Activated B cell treated with CpG ODN at 0.5 μM for 24 hours (primary cell): ENCODE results near the gene AMIGO2. TPM values are rescaled to one million over a fixed set of nuclear protein-coding genes. Genes with fewer than 3 reads are reported as not detected.
"Not testable (repeated sequence)": the region's sequence is repeated elsewhere in the genome, so short reads cannot be mapped to it uniquely, and the experiment has no call there.

ENCODE experiments used
- ATAC-seq: fragments of 200-7000 bp; cut with Tn5 transposase; one replicate; pipeline ENCODE4 v1.10.0; 2021; ENCODE audit warnings: low read depth, mild to moderate bottlenecking, moderate library complexity
- CTCF ChIA-PET: fragments of 350-600 bp; sonication (Branson Sonifier 250); formaldehyde crosslinking; loops from one replicate; lab custom pipeline; 2021; ENCODE audit warnings: antibody characterized with exemption; lab: Charles Lee
- POLR2A ChIA-PET: fragments of 350-600 bp; sonication (Branson Sonifier 250); formaldehyde crosslinking; loops from one replicate; lab custom pipeline; 2021; ENCODE audit warnings: antibody characterized with exemption; lab: Charles Lee
- DNase-seq: peaks from one replicate; pipeline ENCODE4 v3.0.0; 2022
- H3K27ac Mint-ChIP-seq: one replicate; pipeline ENCODE4 v1.8.0; 2020; ENCODE audit warnings: mixed read lengths
- H3K27me3 Mint-ChIP-seq: one replicate; pipeline ENCODE4 v1.8.0; 2021; ENCODE audit warnings: mixed read lengths
- H3K36me3 Mint-ChIP-seq: one replicate; pipeline ENCODE4 v1.8.0; 2021; ENCODE audit warnings: low read depth, mixed read lengths
- H3K4me1 Mint-ChIP-seq: one replicate; pipeline ENCODE4 v1.8.0; 2021; ENCODE audit warnings: mixed read lengths
- H3K4me3 Mint-ChIP-seq: one replicate; pipeline ENCODE4 v1.8.0; 2020; ENCODE audit warnings: mild to moderate bottlenecking, mixed read lengths
- H3K9me3 Mint-ChIP-seq: one replicate; pipeline ENCODE4 v1.8.0; 2020; ENCODE audit warnings: mixed read lengths
- intact Hi-C: fragments of 100-400 bp; cut with micrococcal nuclease; formaldehyde crosslinking; loops from one replicate; pipeline ENCODE4 v1.15.1; 2024
- total RNA-seq: library from RNA; stranded (reverse); gene quantifications from 2 replicates; pipeline ENCODE4 v1.2.3, GENCODE V29; 2022
- TF ChIP-seq, protein P1 (sequence below): fragments of 200-600 bp; IDR thresholded peaks from one replicate; pipeline ENCODE4 v1.8.0; 2022; ENCODE audit warnings: antibody characterized with exemption, mild to moderate bottlenecking

Gene AMIGO2
- total RNA-seq, 1 donor from 2014 or later: 14.1 TPM

DNA sequence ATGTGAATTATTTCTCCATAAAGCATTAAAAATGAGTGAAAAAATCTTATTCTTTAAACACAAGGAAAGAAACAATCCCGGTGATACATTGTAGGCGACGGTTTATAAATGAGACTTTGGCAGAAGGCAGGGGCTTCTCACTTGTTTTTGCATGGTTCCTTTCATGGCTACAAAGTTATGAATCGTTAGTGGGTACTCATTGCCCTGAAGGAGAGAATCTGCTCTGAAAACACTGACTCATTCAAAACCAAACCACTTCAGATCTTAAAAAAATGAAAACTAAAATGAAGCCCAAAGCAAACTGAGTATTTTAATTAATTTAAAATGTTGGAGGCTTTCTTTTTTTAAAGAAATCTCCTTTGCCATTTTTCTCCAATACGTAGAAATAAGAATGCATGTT is 41.4 kb upstream of the AMIGO2 start:
- TF ChIP-seq, protein P1, sequence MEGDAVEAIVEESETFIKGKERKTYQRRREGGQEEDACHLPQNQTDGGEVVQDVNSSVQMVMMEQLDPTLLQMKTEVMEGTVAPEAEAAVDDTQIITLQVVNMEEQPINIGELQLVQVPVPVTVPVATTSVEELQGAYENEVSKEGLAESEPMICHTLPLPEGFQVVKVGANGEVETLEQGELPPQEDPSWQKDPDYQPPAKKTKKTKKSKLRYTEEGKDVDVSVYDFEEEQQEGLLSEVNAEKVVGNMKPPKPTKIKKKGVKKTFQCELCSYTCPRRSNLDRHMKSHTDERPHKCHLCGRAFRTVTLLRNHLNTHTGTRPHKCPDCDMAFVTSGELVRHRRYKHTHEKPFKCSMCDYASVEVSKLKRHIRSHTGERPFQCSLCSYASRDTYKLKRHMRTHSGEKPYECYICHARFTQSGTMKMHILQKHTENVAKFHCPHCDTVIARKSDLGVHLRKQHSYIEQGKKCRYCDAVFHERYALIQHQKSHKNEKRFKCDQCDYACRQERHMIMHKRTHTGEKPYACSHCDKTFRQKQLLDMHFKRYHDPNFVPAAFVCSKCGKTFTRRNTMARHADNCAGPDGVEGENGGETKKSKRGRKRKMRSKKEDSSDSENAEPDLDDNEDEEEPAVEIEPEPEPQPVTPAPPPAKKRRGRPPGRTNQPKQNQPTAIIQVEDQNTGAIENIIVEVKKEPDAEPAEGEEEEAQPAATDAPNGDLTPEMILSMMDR: no peak
- Mint-ChIP-seq H3K27ac (no peak overlapping the region), H3K27me3 (no peaks in the 10 kb centered on the region), H3K4me3 (no peak overlapping the region), H3K4me1 (no peaks in the 10 kb centered on the region), H3K36me3 (peaks cover 5% of the 10 kb centered on the region), H3K9me3 (no peaks in the 10 kb centered on the region)
- POLR2A ChIA-PET: no interaction called here
- no peak for DNase-seq
- no peak for ATAC-seq
- CTCF ChIA-PET: no interaction called here
- intact Hi-C loops: no loop called here

DNA sequence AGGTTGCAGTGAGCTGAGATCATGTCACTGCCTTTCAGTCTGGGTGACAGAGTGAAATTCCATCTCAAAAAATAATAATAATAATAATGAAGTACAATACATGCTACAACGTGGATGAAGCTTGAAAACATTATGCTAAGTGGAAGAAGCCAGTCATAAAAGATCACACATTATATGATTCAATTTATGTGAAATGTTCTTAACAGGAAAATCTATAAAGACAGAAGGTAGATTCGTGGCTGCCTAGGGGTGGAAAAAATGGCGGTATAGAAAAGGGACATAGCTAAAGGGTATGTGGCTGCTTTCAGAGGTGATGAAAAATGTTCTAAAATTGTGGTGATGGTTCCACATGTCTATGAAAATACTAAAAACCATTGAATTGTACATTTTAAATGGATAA is 41.0 kb upstream of the AMIGO2 start:
- intact Hi-C loops: no loop called here
- ATAC-seq (no peak), DNase-seq (no peak)
- no peak overlapping the region for H3K27ac Mint-ChIP-seq
- no peaks in the 10 kb centered on the region for H3K4me1 Mint-ChIP-seq
- ChIA-PET POLR2A (no interaction called here), CTCF (interaction anchor here (0.6 kb wide), 1 partner anchor 305 kb away, joined by 3 read pairs; no protein-coding TSS in a partner anchor)
- no peak overlapping the region for H3K4me3 Mint-ChIP-seq
- H3K27me3 Mint-ChIP-seq: no peaks in the 10 kb centered on the region
- H3K36me3 Mint-ChIP-seq: peaks cover 5% of the 10 kb centered on the region
- H3K9me3 Mint-ChIP-seq: no peaks in the 10 kb centered on the region
- TF ChIP-seq, protein P1: no peak

DNA sequence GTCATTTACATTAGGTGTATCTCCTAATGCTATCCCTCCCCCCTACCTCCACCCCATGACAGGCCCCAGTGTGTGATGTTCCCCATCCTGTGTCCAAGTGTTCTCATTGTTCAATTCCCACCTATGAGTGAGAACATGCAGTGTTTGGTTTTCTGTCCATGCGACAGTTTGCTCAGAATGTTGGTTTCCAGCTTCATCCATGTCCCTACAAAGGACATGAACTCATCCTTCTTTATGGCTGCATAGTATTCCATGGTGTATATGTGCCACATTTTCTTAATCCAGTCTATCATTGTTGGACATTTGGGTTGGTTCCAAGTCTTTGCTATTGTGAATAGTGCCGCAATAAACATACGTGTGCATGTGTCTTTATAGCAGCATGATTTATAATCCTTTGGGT is 37.5 kb upstream of the AMIGO2 start:
- intact Hi-C loops, POLR2A ChIA-PET, ATAC-seq, H3K27ac Mint-ChIP-seq, DNase-seq, H3K27me3 Mint-ChIP-seq, H3K4me3 Mint-ChIP-seq, H3K9me3 Mint-ChIP-seq, H3K4me1 Mint-ChIP-seq, CTCF ChIA-PET: not testable (repeated sequence)
- H3K36me3 Mint-ChIP-seq: peaks cover 18% of the 10 kb centered on the region

DNA sequence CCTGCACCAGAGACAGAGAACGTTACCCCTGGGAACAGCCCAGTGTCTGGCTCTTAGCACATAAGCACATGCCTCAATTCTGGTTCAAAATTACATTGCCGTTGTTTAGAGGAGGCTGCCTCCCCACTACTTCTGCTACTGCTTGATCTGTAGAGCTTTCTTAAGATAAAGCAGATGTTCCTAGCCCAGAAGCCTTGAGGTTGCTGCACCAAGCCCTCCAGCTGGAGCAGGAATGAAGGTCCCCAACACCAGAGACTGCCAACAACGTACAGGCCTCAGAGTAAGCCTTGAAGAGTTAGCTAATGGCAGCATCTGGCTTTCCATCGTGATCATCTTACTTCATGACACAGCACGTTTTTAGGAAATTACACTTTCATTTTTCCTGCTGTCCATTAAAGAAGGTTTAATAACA is 34.7 kb upstream of the AMIGO2 start:
- H3K27me3 Mint-ChIP-seq: no peaks in the 10 kb centered on the region
- no peak overlapping the region for H3K4me3 Mint-ChIP-seq
- H3K4me1 Mint-ChIP-seq: no peaks in the 10 kb centered on the region
- H3K9me3 Mint-ChIP-seq: no peaks in the 10 kb centered on the region
- ChIA-PET CTCF (no interaction called here), POLR2A (no interaction called here)
- ATAC-seq (no peak), DNase-seq (no peak)
- TF ChIP-seq, protein P1: no peak
- intact Hi-C loops: no loop called here
- no peak overlapping the region for H3K27ac Mint-ChIP-seq
- H3K36me3 Mint-ChIP-seq: peaks cover 18% of the 10 kb centered on the region

DNA sequence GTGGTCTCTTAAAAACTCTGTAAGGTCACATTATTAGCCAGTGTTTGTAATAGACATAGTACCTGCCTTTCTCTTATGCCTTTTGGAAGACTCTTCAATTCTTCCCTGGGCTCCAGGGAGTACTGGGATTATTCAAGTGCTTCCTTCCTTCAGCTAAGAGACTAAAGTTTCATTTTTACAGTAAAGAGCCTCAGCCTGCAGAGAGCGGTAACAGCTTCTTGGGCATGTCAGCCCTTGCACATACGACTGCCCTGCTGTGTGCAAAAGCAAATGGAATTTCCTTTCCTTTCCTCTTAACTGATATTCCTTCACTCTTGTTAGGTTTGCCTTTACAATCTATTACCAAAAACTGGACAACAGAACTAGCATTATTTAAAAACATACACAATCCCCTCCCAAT is 32.9 kb upstream of the AMIGO2 start:
- Mint-ChIP-seq H3K36me3 (peaks cover 20% of the 10 kb centered on the region), H3K9me3 (no peaks in the 10 kb centered on the region), H3K27me3 (no peaks in the 10 kb centered on the region), H3K4me1 (no peaks in the 10 kb centered on the region), H3K4me3 (no peak overlapping the region), H3K27ac (no peak overlapping the region)
- TF ChIP-seq, protein P1: no peak
- no peak for ATAC-seq
- intact Hi-C loops: no loop called here
- CTCF ChIA-PET: no interaction called here
- POLR2A ChIA-PET: no interaction called here
- no peak for DNase-seq

DNA sequence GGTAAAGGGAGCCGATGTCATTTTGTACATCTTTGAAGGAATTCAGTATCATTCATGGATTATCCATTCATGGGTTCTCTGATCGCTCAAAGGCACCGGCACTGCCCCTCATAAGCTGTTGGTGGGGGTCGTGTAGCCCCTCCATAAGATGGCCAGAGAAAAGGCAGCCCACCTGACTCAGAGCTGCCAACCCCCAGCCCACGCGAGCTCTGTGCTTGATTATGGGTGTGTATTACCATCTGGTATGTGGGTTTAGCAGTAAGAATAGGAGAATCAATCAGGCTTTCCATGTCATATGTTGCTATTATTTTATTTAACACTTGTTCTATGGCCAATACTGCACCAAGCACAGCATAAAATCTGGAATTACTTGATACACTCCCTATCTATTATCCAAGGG is 32.1 kb upstream of the AMIGO2 start:
- POLR2A ChIA-PET: no interaction called here
- H3K4me1 Mint-ChIP-seq: no peaks in the 10 kb centered on the region
- H3K9me3 Mint-ChIP-seq: no peaks in the 10 kb centered on the region
- CTCF ChIA-PET: no interaction called here
- no peaks in the 10 kb centered on the region for H3K27me3 Mint-ChIP-seq
- H3K36me3 Mint-ChIP-seq: peaks cover 20% of the 10 kb centered on the region
- ATAC-seq: no peak
- no peak overlapping the region for H3K27ac Mint-ChIP-seq
- no peak overlapping the region for H3K4me3 Mint-ChIP-seq
- intact Hi-C loops: no loop called here
- DNase-seq: no peak
- TF ChIP-seq, protein P1: no peak
